NCI-H1105 treated with DMSO at 0.1 percent for 48 hours (cell line): Measurements from ENCODE around the gene NTRK2.

Experiments
- DNase-seq: peaks from one replicate; lab custom pipeline; 2025; lab: John Stamatoyannopoulos, UW

The NTRK2 gene

GRCh38 chr9:85021686-85022085 is 352.2 kb downstream of the NTRK2 start:
- DNase-seq: no peak

GRCh38 chr9:85024374-85024773 is 354.8 kb downstream of the NTRK2 start:
- DNase-seq: no peak

GRCh38 chr9:85025638-85026037 is 356.1 kb downstream of the NTRK2 start:
- no peak for DNase-seq

GRCh38 chr9:85027870-85028269 is 358.3 kb downstream of the NTRK2 start:
- no peak for DNase-seq

GRCh38 chr9:85030316-85030715 is 360.8 kb downstream of the NTRK2 start:
- DNase-seq: no peak

GRCh38 chr9:85036496-85036895 is 367.0 kb downstream of the NTRK2 start:
- DNase-seq: no peak

- DNase-seq: no peak
Measured at GRCh38 chr9:85038061-85038460, 368.5 kb downstream of the NTRK2 start.

- DNase-seq: no peak
Measured at GRCh38 chr9:85038824-85039608, 369.5 kb downstream of the NTRK2 start.

- DNase-seq: no peak
Measured at GRCh38 chr9:85040146-85040545, 370.6 kb downstream of the NTRK2 start.

GRCh38 chr9:85040821-85041465 is 371.4 kb downstream of the NTRK2 start:
- DNase-seq: no peak

- DNase-seq: no peak
Measured at GRCh38 chr9:85041466-85042137, 372.1 kb downstream of the NTRK2 start.

GRCh38 chr9:85042981-85043647 is 373.6 kb downstream of the NTRK2 start:
- DNase-seq: no peak

GRCh38 chr9:85045271-85045670 is 375.7 kb downstream of the NTRK2 start:
- no peak for DNase-seq

- no peak for DNase-seq
Measured at GRCh38 chr9:85046475-85046874, 376.9 kb downstream of the NTRK2 start.

GRCh38 chr9:85053206-85053786 is 383.8 kb downstream of the NTRK2 start:
- DNase-seq: no peak

- no peak for DNase-seq
Measured at GRCh38 chr9:85054017-85054416, 384.5 kb downstream of the NTRK2 start.

- no peak for DNase-seq
Measured at GRCh38 chr9:85055506-85056202, 386.1 kb downstream of the NTRK2 start.

GRCh38 chr9:85056203-85056572 is 386.7 kb downstream of the NTRK2 start:
- DNase-seq: no peak

GRCh38 chr9:85061969-85062368 is 392.4 kb downstream of the NTRK2 start:
- no peak for DNase-seq

- DNase-seq: no peak
Measured at GRCh38 chr9:85062385-85063022, 393.0 kb downstream of the NTRK2 start.

- DNase-seq: no peak
Measured at GRCh38 chr9:85064811-85065371, 395.4 kb downstream of the NTRK2 start.
